ENCODE measurements around the gene DNER. TPM values are rescaled to one million over a fixed set of nuclear protein-coding genes. Genes with fewer than 3 reads are reported as not detected.
"Not testable (repeated sequence)": the region's sequence is repeated elsewhere in the genome, so short reads cannot be mapped to it uniquely, and the experiment has no call there.

DNER gene
- total and polyA plus RNA-seq, 4 donors = 0.01 TPM; not detected in 3

GRCh38 chr2:229511524-229511923, 202.8 kb downstream of the DNER start:
- H3K27me3 ChIP-seq (ENCODE audit: control insufficient read depth in 4 of 4, insufficient read depth in 4 of 4, low read length in 3 of 4) = no peaks in the 10 kb centered on the region

GRCh38 chr2:229506699-229507098, 207.7 kb downstream of the DNER start:
- not testable (repeated sequence) for H3K9me3 ChIP-seq (ENCODE audit: control insufficient read depth in 4 of 4, low read length in 3 of 4)

More at GRCh38 chr2:229511524-229511923, 202.8 kb downstream of the DNER start:
- Histone ChIP-seq H3K36me3 (ENCODE audit: control insufficient read depth in 4 of 4, insufficient read depth in 3 of 4, low read depth in 1 of 4, low read length in 3 of 4) (no peaks in the 10 kb centered on the region), H3K27ac (ENCODE audit: low read depth in 1 of 2, low read length in 2 of 2) (no peak overlapping the region), H3K9ac (ENCODE audit: low read depth in 1 of 2, low read length in 2 of 2) (no peak overlapping the region), H3K4me3 (ENCODE audit: low read depth in 1 of 3, low read length in 3 of 3) (no peak overlapping the region), H3K9me3 (ENCODE audit: control insufficient read depth in 4 of 4, low read length in 3 of 4) (no peaks in the 10 kb centered on the region), H3K4me1 (ENCODE audit: control insufficient read depth in 4 of 4, insufficient read depth in 4 of 4, low read length in 3 of 4) (no peaks in the 10 kb centered on the region)
- WGBS = 96% methylated on average over 1 of the region's 1 CpG
- no peak for TF ChIP-seq EGR1 (IDR thresholded peaks at IDR 0.05; ENCODE audit: low read depth in 2 of 2)
- no peak for TF ChIP-seq HNF4G (IDR thresholded peaks at IDR 0.05)
- no peak for TF ChIP-seq FOXA2 (IDR thresholded peaks at IDR 0.05)
- no peak for TF ChIP-seq ATF3 (IDR thresholded peaks at IDR 0.05)
- no peak for TF ChIP-seq CTCF (IDR thresholded peaks at IDR 0.05; ENCODE audit: low read depth, low read length, missing input control)
- TF ChIP-seq ZBTB33 (IDR thresholded peaks at IDR 0.05) = no peak
- TF ChIP-seq RAD21 (IDR thresholded peaks at IDR 0.05) = no peak
- TF ChIP-seq FOXA1 (IDR thresholded peaks at IDR 0.05) = no peak
- DNase-seq (ENCODE audit: low spot score) = no peak

GRCh38 chr2:229501051-229501794, 213.1 kb downstream of the DNER start:
- no peaks in the 10 kb centered on the region for H3K4me1 ChIP-seq (ENCODE audit: control insufficient read depth in 4 of 4, insufficient read depth in 4 of 4, low read length in 3 of 4)
- no peaks in the 10 kb centered on the region for H3K27me3 ChIP-seq (ENCODE audit: control insufficient read depth in 4 of 4, insufficient read depth in 4 of 4, low read length in 3 of 4)
- WGBS = 85% methylated on average over 2 of the region's 2 CpGs
- no peak for TF ChIP-seq HNF4G (IDR thresholded peaks at IDR 0.05)
- TF ChIP-seq RXRA (IDR thresholded peaks at IDR 0.05) = no peak
- no peak for TF ChIP-seq FOXA2 (IDR thresholded peaks at IDR 0.05)
- no peak for TF ChIP-seq CTCF (IDR thresholded peaks at IDR 0.05; ENCODE audit: low read depth, low read length, missing input control)
- TF ChIP-seq NR2F2 (IDR thresholded peaks at IDR 0.05) = no peak
- no peak for TF ChIP-seq HNF4A (conservative IDR thresholded peaks at IDR 0.05)
- no peak for TF ChIP-seq GABPA (IDR thresholded peaks at IDR 0.05 in 1 of 2, conservative IDR thresholded peaks at IDR 0.05 in 1 of 2)
- no peak for TF ChIP-seq ATF3 (IDR thresholded peaks at IDR 0.05)
- TF ChIP-seq EGR1 (IDR thresholded peaks at IDR 0.05; ENCODE audit: low read depth in 2 of 2) = no peak
- TF ChIP-seq MAX (IDR thresholded peaks at IDR 0.05) = no peak
- TF ChIP-seq SP1 (IDR thresholded peaks at IDR 0.05) = no peak
- no peak for TF ChIP-seq JUND (IDR thresholded peaks at IDR 0.05)
- TF ChIP-seq YY1 (IDR thresholded peaks at IDR 0.05) = no peak
- no peak for TF ChIP-seq ZBTB33 (IDR thresholded peaks at IDR 0.05)
- TF ChIP-seq RAD21 (IDR thresholded peaks at IDR 0.05) = no peak
- no peak for TF ChIP-seq FOXA1 (IDR thresholded peaks at IDR 0.05)
- no peak for TF ChIP-seq TAF1 (conservative IDR thresholded peaks at IDR 0.05)

More at GRCh38 chr2:229506699-229507098, 207.7 kb downstream of the DNER start:
- DNase-seq (ENCODE audit: low spot score); H3K9ac ChIP-seq (ENCODE audit: low read depth in 1 of 2, low read length in 2 of 2); H3K27me3 ChIP-seq (ENCODE audit: control insufficient read depth in 4 of 4, insufficient read depth in 4 of 4, low read length in 3 of 4); H3K36me3 ChIP-seq (ENCODE audit: control insufficient read depth in 4 of 4, insufficient read depth in 3 of 4, low read depth in 1 of 4, low read length in 3 of 4); H3K4me3 ChIP-seq (ENCODE audit: low read depth in 1 of 3, low read length in 3 of 3); H3K4me1 ChIP-seq (ENCODE audit: control insufficient read depth in 4 of 4, insufficient read depth in 4 of 4, low read length in 3 of 4); H3K27ac ChIP-seq (ENCODE audit: low read depth in 1 of 2, low read length in 2 of 2): not testable (repeated sequence)
- 73% methylated on average over 4 of the region's 4 CpGs for WGBS

More at GRCh38 chr2:229501051-229501794, 213.1 kb downstream of the DNER start:
- no peak for DNase-seq (ENCODE audit: low spot score)
- Histone ChIP-seq H3K36me3 (ENCODE audit: control insufficient read depth in 4 of 4, insufficient read depth in 3 of 4, low read depth in 1 of 4, low read length in 3 of 4) (no peaks in the 10 kb centered on the region), H3K9me3 (ENCODE audit: control insufficient read depth in 4 of 4, low read length in 3 of 4) (peaks cover 0 to 4% (median 1%) of the 10 kb centered on the region in 4 donors), H3K27ac (ENCODE audit: low read depth in 1 of 2, low read length in 2 of 2) (no peak overlapping the region), H3K4me3 (ENCODE audit: low read depth in 1 of 3, low read length in 3 of 3) (no peak overlapping the region), H3K9ac (ENCODE audit: low read depth in 1 of 2, low read length in 2 of 2) (no peak overlapping the region)
